Aorta (tissue), 5 donors: Measurements from ENCODE around the gene KCNK1. TPM values are rescaled to one million over a fixed set of nuclear protein-coding genes. Genes with fewer than 3 reads are reported as not detected.
A peak's percentile ranks its signal among the peaks of the same experiment; 100 is the strongest.

Experiments used
- ATAC-seq: fragments of 200-7000 bp; cut with Tn5 transposase; one replicate; pipeline ENCODE4 v1.9.1; 2022; ENCODE audit warnings: moderate library complexity; ENCODE audit not compliant: low FRiP score
- DNase-seq, 2 donors: peaks; one replicate each; pipeline ENCODE4 v3.0.0-alpha.2; 2020
- H3K27ac ChIP-seq, 2 donors: one replicate each; pipeline ENCODE4 v1.5.1; 2013; ENCODE audit warnings: low read length in 2 of 2, mild to moderate bottlenecking in 2 of 2, moderate library complexity in 2 of 2, control low read depth in 1 of 2, inconsistent platforms in 1 of 2, low read depth in 1 of 2
- H3K27me3 ChIP-seq, 2 donors: one replicate each; pipeline ENCODE4 v1.6.1; 2013; ENCODE audit warnings: control low read depth in 1 of 2, low read length in 1 of 2, mild to moderate bottlenecking in 1 of 2, moderate library complexity in 1 of 2; ENCODE audit not compliant: insufficient read depth in 2 of 2, control insufficient read depth in 1 of 2
- H3K36me3 ChIP-seq, 2 donors: one replicate each; pipeline ENCODE4 v1.6.1; 2013; ENCODE audit warnings: control low read depth in 1 of 2, low read length in 1 of 2, mild to moderate bottlenecking in 1 of 2; ENCODE audit not compliant: insufficient read depth in 2 of 2, control insufficient read depth in 1 of 2
- H3K4me1 ChIP-seq, 2 donors: one replicate each; pipeline ENCODE4 v1.6.1; 2013; ENCODE audit warnings: low read length in 2 of 2, control low read depth in 1 of 2, mild to moderate bottlenecking in 1 of 2, moderate library complexity in 1 of 2; ENCODE audit not compliant: insufficient read depth in 2 of 2, control insufficient read depth in 1 of 2
- H3K4me3 ChIP-seq, 2 donors: one replicate each; pipeline ENCODE4 v1.5.1; 2013; ENCODE audit warnings: low read length in 2 of 2, control low read depth in 1 of 2, mild to moderate bottlenecking in 1 of 2
- H3K9me3 ChIP-seq: one replicate; pipeline ENCODE4 v1.6.1; 2013; ENCODE audit warnings: mild to moderate bottlenecking, low read length; ENCODE audit not compliant: control insufficient read depth
- WGBS, 2 donors: extraction: QIAGEN DNeasy Blood & Tissue Kit; methylation state at CpG; one replicate each; pipeline ENCODE4 v1.1.7; 2013; 5-methylcytosine and 5-hydroxymethylcytosine counted together
- intact Hi-C, 2 donors: fragments of 100-400 bp; cut with DNase I; formaldehyde crosslinking; loops; one replicate each; pipeline versions ENCODE4 v1.14.2 to v1.15.0; 2022
- long read RNA-seq, 2 donors: library from polyadenylated mRNA; unstranded; transcript quantifications; one replicate each; pipeline ENCODE4 v2.0.0, GENCODE V29; 2020 to 2021
- polyA plus RNA-seq, 2 donors: library from polyadenylated mRNA; stranded (reverse); fragments of 200-250 nt; gene quantifications; one replicate each; pipeline ENCODE4 v1.2.3, GENCODE V29; 2013
- total RNA-seq, 2 donors: library from RNA; stranded (reverse); fragmentation: NEBNext Ultra II Directional; extraction: Animal tissue kit (Norgen Biotek cat#: 25700); gene quantifications; one replicate each; pipeline ENCODE4 v1.2.1, GENCODE V29; 2021
- donor health status: healthy with polysubstance abuse.
- donor health status: Bipolar disorder and iron deficiency.
- donor health status: DM: no; HTN: no; CAD: no.
- donor health status: DM: no; HTN: no; CAD: no.
- donor health status: DM: yes; HTN: yes; CAD: no.

KCNK1 gene
- 1 to 10 TPM; 5.9 to 7.0 TPM for total RNA-seq
- polyA plus RNA-seq, result 1 to 10 TPM in 1 of 2 donors, not detected in 1; 1.5 TPM
- long read RNA-seq, donor 1, transcript KCNK1-202 (3 exons, 2,161 nt), result major isoform, 17 of 20 reads
- long read RNA-seq, donor 1, partial matches to known transcripts, result 2 of 20 reads
- long read RNA-seq, donor 1, other reads (novel, unspliced or antisense), result 1 of 20 reads
- long read RNA-seq, donor 2, partial matches to known transcripts, result 0 of 5 reads
- long read RNA-seq, donor 2, other reads (novel, unspliced or antisense), result 1 of 5 reads

DNA sequence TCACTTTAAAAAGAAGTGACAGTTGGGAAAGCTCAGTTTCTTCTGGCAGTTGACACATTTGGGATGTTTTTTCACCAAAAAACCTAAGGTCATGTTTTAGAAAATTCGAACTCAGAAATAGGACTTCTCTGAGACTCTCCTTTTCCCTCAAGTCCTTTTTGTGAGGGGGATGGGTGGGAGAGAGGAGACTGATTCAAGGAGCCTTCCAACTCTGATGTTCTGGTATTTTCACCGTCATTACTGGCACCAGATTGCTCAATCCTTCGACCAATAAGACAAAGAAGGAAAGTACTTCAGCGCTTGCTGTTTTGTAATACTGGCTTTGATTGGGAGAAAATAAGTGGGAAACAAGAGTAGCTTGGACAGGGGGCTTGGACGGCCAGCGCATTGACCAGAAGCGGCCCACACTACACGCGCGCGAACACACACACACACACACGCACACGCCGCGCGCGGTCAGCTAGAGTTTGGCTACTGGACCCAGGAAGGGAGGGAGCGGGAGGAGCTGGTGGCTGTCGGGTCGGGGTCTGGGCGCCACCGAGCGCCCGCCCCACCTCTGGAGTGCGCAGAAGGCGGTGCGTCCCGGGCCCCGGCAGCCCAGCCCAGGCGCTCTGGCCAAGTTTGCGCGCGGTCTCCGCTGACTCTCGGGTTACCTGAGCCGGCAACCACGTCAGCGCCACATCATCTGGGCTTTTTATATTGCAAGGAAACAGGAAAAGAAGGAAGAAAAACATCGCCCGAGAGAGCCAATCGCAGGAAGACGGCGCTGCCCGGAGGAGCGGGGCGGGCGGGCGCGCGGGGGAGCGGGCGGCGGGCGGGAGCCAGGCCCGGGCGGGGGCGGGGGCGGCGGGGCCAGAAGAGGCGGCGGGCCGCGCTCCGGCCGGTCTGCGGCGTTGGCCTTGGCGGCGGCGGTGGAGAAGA, at the start of gene KCNK1:
KCNK1 (plus strand) TSS at position 855 of the 921 bp plus-strand sequence; CDS start at position 921, 66 bp downstream.
- Histone ChIP-seq H3K36me3 (no peaks in the 10 kb centered on the region), H3K27ac (no peak within 1 kb of the TSS), H3K27me3 (no peaks in the 10 kb centered on the region), H3K4me3 (peak within 1 kb of the TSS; percentile 8 to 57), H3K4me1 (no peaks in the 10 kb centered on the region), H3K9me3 (no peaks in the 10 kb centered on the region)
- peak; percentile 79 for ATAC-seq
- DNase-seq, result peak; percentile 70 to 91
- WGBS, 2 donors, result 0 to 1% methylated on average over 41 to 70 of the region's 70 CpGs
- intact Hi-C loops, result no loop called here

DNA sequence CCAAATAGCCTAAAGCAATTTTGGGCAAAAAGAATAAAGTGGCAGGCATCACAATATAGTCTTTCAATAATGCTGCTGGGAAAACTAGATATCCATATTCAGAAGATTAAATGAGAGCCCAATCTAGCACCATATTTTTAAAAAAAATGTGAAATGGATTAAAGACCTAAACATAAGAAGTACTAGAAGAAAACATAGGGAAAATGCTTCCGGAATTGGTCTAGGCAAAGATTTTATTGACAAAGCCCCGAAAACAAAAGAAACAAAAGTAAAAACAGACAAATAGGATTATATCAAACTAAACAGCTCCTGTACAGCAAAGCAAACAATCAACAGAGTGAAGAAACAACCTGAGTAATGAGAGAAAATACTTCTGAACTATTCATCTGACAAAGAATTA, 48.6 kb upstream of the KCNK1 start:
- DNase-seq, result no peak

GRCh38 chr1:233566886-233567285, 47.0 kb upstream of the KCNK1 start:
- DNase-seq (no peak), ATAC-seq (no peak)
- Histone ChIP-seq H3K27me3 (no peaks in the 10 kb centered on the region), H3K27ac (no peak overlapping the region), H3K36me3 (no peaks in the 10 kb centered on the region), H3K4me1 (no peaks in the 10 kb centered on the region), H3K9me3 (no peaks in the 10 kb centered on the region), H3K4me3 (no peak overlapping the region)
- WGBS, 2 donors, result 65% methylated on average over 2 of the region's 2 CpGs
- intact Hi-C loops, result no loop called here

More for the DNA sequence above, 48.6 kb upstream of the KCNK1 start:
- no peaks in the 10 kb centered on the region for H3K27me3 ChIP-seq
- WGBS, 2 donors, result 86 to 90% methylated on average over 2 of the region's 2 CpGs
- no peak for ATAC-seq
- no peaks in the 10 kb centered on the region for H3K36me3 ChIP-seq
- H3K4me3 ChIP-seq, result no peak overlapping the region
- intact Hi-C loops, result no loop called here
- no peak overlapping the region for H3K27ac ChIP-seq
- H3K4me1 ChIP-seq, result no peaks in the 10 kb centered on the region
- H3K9me3 ChIP-seq, result peaks cover 5% of the 10 kb centered on the region

GRCh38 chr1:233569636-233570035, 44.3 kb upstream of the KCNK1 start:
- Histone ChIP-seq H3K4me3 (no peak overlapping the region), H3K36me3 (no peaks in the 10 kb centered on the region), H3K4me1 (no peaks in the 10 kb centered on the region), H3K27me3 (no peaks in the 10 kb centered on the region), H3K9me3 (no peaks in the 10 kb centered on the region), H3K27ac (no peak overlapping the region)
- DNase-seq (no peak), ATAC-seq (no peak)
- intact Hi-C loops, result no loop called here

DNA sequence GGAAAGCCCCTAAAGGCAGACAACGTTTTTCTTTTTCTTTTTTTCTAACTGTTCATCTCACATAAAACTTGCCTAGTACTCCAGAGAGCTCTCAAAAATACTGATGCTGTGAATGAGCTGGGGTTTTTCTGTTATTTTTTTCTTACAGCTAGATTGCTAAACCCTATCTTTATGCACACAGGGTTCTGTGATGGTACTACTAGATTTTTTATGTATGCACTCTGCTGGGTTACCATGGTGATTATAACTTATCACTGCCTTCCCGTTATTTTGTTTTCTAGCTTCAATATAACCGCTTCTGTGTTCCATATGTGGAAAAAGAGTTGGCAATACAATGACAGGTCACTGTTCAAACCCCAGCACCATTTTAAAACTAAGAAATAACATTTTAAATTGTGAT, 43.7 kb upstream of the KCNK1 start:
- H3K36me3 ChIP-seq, result no peaks in the 10 kb centered on the region
- H3K4me1 ChIP-seq, result no peaks in the 10 kb centered on the region
- H3K27ac ChIP-seq, result no peak overlapping the region
- intact Hi-C loops, result no loop called here
- H3K9me3 ChIP-seq, result no peaks in the 10 kb centered on the region
- WGBS, 2 donors, result 32 to 34% methylated on average over 3 of the region's 3 CpGs
- H3K4me3 ChIP-seq, result no peak overlapping the region
- ATAC-seq (no peak), DNase-seq (no peak)
- no peaks in the 10 kb centered on the region for H3K27me3 ChIP-seq

- WGBS, 2 donors, result 77 to 82% methylated on average over 4 of the region's 4 CpGs
- Histone ChIP-seq H3K4me3 (no peak overlapping the region), H3K4me1 (no peaks in the 10 kb centered on the region), H3K27me3 (no peaks in the 10 kb centered on the region), H3K9me3 (no peaks in the 10 kb centered on the region), H3K36me3 (no peaks in the 10 kb centered on the region), H3K27ac (no peak overlapping the region)
- ATAC-seq (no peak), DNase-seq (no peak)
- intact Hi-C loops, result no loop called here
Observed at GRCh38 chr1:233570706-233571105, 43.2 kb upstream of the KCNK1 start.

- intact Hi-C loops, result no loop called here
- H3K27me3 ChIP-seq, result no peaks in the 10 kb centered on the region
- DNase-seq (no peak), ATAC-seq (no peak)
- no peaks in the 10 kb centered on the region for H3K4me1 ChIP-seq
- no peaks in the 10 kb centered on the region for H3K36me3 ChIP-seq
- H3K4me3 ChIP-seq, result no peak overlapping the region
- no peak overlapping the region for H3K27ac ChIP-seq
- 92 to 100% methylated on average over 3 to 4 of the region's 4 CpGs for WGBS, 2 donors
- no peaks in the 10 kb centered on the region for H3K9me3 ChIP-seq
Observed at GRCh38 chr1:233572896-233573295, 41.0 kb upstream of the KCNK1 start.

- peaks cover 1% of the 10 kb centered on the region for H3K9me3 ChIP-seq
- no peak overlapping the region for H3K4me3 ChIP-seq
- ATAC-seq (no peak), DNase-seq (no peak)
- H3K4me1 ChIP-seq, result no peaks in the 10 kb centered on the region
- 72 to 73% methylated on average over 5 of the region's 5 CpGs for WGBS, 2 donors
- no peak overlapping the region for H3K27ac ChIP-seq
- H3K36me3 ChIP-seq, result no peaks in the 10 kb centered on the region
- intact Hi-C loops, result no loop called here
- no peaks in the 10 kb centered on the region for H3K27me3 ChIP-seq
Observed at GRCh38 chr1:233575450-233575849, 38.5 kb upstream of the KCNK1 start.

DNA sequence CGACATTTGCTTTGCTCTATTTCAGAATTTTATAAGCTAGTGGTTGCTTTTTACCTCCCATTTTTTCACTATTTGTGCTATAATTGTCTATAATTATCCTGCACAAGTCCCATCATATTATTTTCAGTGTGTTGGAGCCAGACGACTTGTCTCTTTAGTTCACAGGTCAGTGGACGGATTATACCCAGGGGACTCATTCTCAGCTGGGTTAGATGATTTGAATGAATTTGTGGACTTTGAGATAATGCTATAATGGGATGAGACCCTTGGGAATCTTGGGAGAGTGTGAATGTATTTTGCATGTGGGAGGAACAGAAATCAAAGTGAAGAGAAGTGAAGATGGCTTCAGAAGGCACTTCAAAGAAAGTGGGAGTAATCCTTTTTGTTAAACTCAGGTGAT, 31.5 kb upstream of the KCNK1 start:
- ATAC-seq (no peak), DNase-seq (no peak)
- intact Hi-C loops, result no loop called here
- no peaks in the 10 kb centered on the region for H3K36me3 ChIP-seq
- no peak overlapping the region for H3K4me3 ChIP-seq
- 33 to 42% methylated on average over 3 of the region's 3 CpGs for WGBS, 2 donors
- no peak overlapping the region for H3K27ac ChIP-seq
- peaks cover 7% of the 10 kb centered on the region for H3K9me3 ChIP-seq
- no peaks in the 10 kb centered on the region for H3K27me3 ChIP-seq
- H3K4me1 ChIP-seq, result no peaks in the 10 kb centered on the region
